SJSA1 (cell line): ENCODE measurements around the gene HSD17B11. TPM values are rescaled to one million over a fixed set of nuclear protein-coding genes. Genes with fewer than 3 reads are reported as not detected.
"Not testable (repeated sequence)": the region's sequence is repeated elsewhere in the genome, so short reads cannot be mapped to it uniquely, and the experiment has no call there.

Source experiments
- DNase-seq, 2 experiments: peaks; one replicate each; pipeline ENCODE4 v3.0.0-alpha.2; 2015 to 2020; ENCODE audit warnings: low spot score in 2 of 2, low read depth in 1 of 2
- H3K27ac ChIP-seq: fragments of 250-450 bp; sonication (Bioruptor Pico); 2 replicates; pipeline ENCODE4 v1.5.1; 2020; ENCODE audit warnings: mild to moderate bottlenecking, moderate library complexity
- H3K27me3 ChIP-seq: fragments of 250-450 bp; sonication (Bioruptor Pico); replicated peaks from 2 replicates; pipeline ENCODE4 v1.5.1; 2020; ENCODE audit warnings: mild to moderate bottlenecking, moderate library complexity
- H3K36me3 ChIP-seq: fragments of 250-450 bp; sonication (Bioruptor Pico); 2 replicates; pipeline ENCODE4 v1.5.1; 2020; ENCODE audit warnings: mild to moderate bottlenecking
- H3K4me1 ChIP-seq: fragments of 250-450 bp; sonication (Bioruptor Pico); replicated peaks from 2 replicates; pipeline ENCODE4 v1.6.1; 2021; ENCODE audit warnings: mild to moderate bottlenecking
- H3K4me3 ChIP-seq: fragments of 250-450 bp; sonication (Bioruptor Pico); 2 replicates; pipeline ENCODE4 v1.5.1; 2020; ENCODE audit warnings: mild to moderate bottlenecking
- H3K9me3 ChIP-seq: fragments of 250-450 bp; sonication (Bioruptor Pico); replicated peaks from 2 replicates; pipeline ENCODE4 v1.5.1; 2020; ENCODE audit warnings: mild to moderate bottlenecking
- total RNA-seq: library from RNA; depleted of rRNA; stranded (reverse); fragments of >200 nt; shearing (Covaris generic); gene quantifications from 2 replicates; pipeline ENCODE4 v1.2.3, GENCODE V29; 2014; rRNA removed

Gene HSD17B11
- 66.9 and 71.9 TPM in 2 replicates for total RNA-seq

GRCh38 chr4:87390891-87391575 is at the start of gene HSD17B11:
Gene HSD17B11, minus strand, starts transcription at chr4:87391188. Its CDS starts 118 bp downstream, at chr4:87391070.
- Histone ChIP-seq H3K27me3 (no peaks in the 10 kb centered on the region), H3K27ac (peak within 1 kb of the TSS; percentile 65), H3K4me1 (peaks cover 5% of the 10 kb centered on the region), H3K4me3 (peak within 1 kb of the TSS; percentile 49), H3K36me3 (0 out of 2 replicates have a peak, but pooled peaks cover 3% of the 10 kb centered on the region), H3K9me3 (no peaks in the 10 kb centered on the region)
- DNase-seq: peak; percentile 93 to 94

GRCh38 chr4:87433342-87433741 is 42.4 kb upstream of the HSD17B11 start:
- DNase-seq: no peak
- H3K27ac ChIP-seq: no peak overlapping the region
- H3K9me3 ChIP-seq: no peaks in the 10 kb centered on the region
- no peaks in the 10 kb centered on the region for H3K27me3 ChIP-seq
- no peak overlapping the region for H3K4me3 ChIP-seq
- H3K4me1 ChIP-seq: no peaks in the 10 kb centered on the region
- H3K36me3 ChIP-seq: peaks cover 18% of the 10 kb centered on the region

GRCh38 chr4:87430038-87430437 is 39.0 kb upstream of the HSD17B11 start:
- peaks cover under 1% of the 10 kb centered on the region; the same call in 1 of the 2 replicates for H3K36me3 ChIP-seq
- H3K4me3 ChIP-seq: no peak overlapping the region
- no peaks in the 10 kb centered on the region for H3K9me3 ChIP-seq
- no peak for DNase-seq
- H3K27ac ChIP-seq: no peak overlapping the region
- H3K4me1 ChIP-seq: peaks cover 7% of the 10 kb centered on the region
- no peaks in the 10 kb centered on the region for H3K27me3 ChIP-seq

- Histone ChIP-seq H3K4me1 (peaks cover 14% of the 10 kb centered on the region), H3K36me3 (no peaks in the 10 kb centered on the region), H3K27me3 (no peaks in the 10 kb centered on the region), H3K4me3 (no peak overlapping the region), H3K9me3 (no peaks in the 10 kb centered on the region), H3K27ac (no peak overlapping the region)
- DNase-seq: no peak
These were observed 38.0 kb upstream of the HSD17B11 start for GRCh38 chr4:87428979-87429378.

- H3K4me3 ChIP-seq: no peak overlapping the region
These were observed 36.5 kb upstream of the HSD17B11 start for GRCh38 chr4:87427518-87427868.

GRCh38 chr4:87426865-87427517 is 36.0 kb upstream of the HSD17B11 start:
- no peak overlapping the region for H3K27ac ChIP-seq
- no peaks in the 10 kb centered on the region for H3K9me3 ChIP-seq
- no peaks in the 10 kb centered on the region for H3K27me3 ChIP-seq
- H3K4me3 ChIP-seq: no peak overlapping the region
- H3K4me1 ChIP-seq: peaks cover 20% of the 10 kb centered on the region
- no peaks in the 10 kb centered on the region for H3K36me3 ChIP-seq
- no peak for DNase-seq

More at GRCh38 chr4:87427518-87427868, 36.5 kb upstream of the HSD17B11 start:
- Histone ChIP-seq H3K9me3 (no peaks in the 10 kb centered on the region), H3K27me3 (no peaks in the 10 kb centered on the region), H3K27ac (no peak overlapping the region), H3K4me1 (peaks cover 19% of the 10 kb centered on the region), H3K36me3 (no peaks in the 10 kb centered on the region)
- no peak for DNase-seq

GRCh38 chr4:87425711-87426110 is 34.7 kb upstream of the HSD17B11 start:
- no peaks in the 10 kb centered on the region for H3K9me3 ChIP-seq
- no peaks in the 10 kb centered on the region for H3K27me3 ChIP-seq
- H3K27ac ChIP-seq: no peak overlapping the region
- no peak for DNase-seq
- no peak overlapping the region for H3K4me3 ChIP-seq
- peaks cover 25% of the 10 kb centered on the region for H3K4me1 ChIP-seq
- no peaks in the 10 kb centered on the region for H3K36me3 ChIP-seq

GRCh38 chr4:87424099-87424543 is 33.1 kb upstream of the HSD17B11 start:
- not testable (repeated sequence) for H3K9me3 ChIP-seq

GRCh38 chr4:87423317-87424098 is 32.5 kb upstream of the HSD17B11 start:
- no peaks in the 10 kb centered on the region for H3K9me3 ChIP-seq
- no peaks in the 10 kb centered on the region for H3K36me3 ChIP-seq
- DNase-seq: no peak
- H3K4me3 ChIP-seq: peak overlapping the region; percentile 58
- peaks cover 36% of the 10 kb centered on the region for H3K4me1 ChIP-seq
- no peak overlapping the region for H3K27ac ChIP-seq
- no peaks in the 10 kb centered on the region for H3K27me3 ChIP-seq

More at GRCh38 chr4:87424099-87424543, 33.1 kb upstream of the HSD17B11 start:
- not testable (repeated sequence) for H3K36me3 ChIP-seq, DNase-seq, H3K27me3 ChIP-seq, H3K4me3 ChIP-seq, H3K27ac ChIP-seq
- H3K4me1 ChIP-seq: peaks cover 36% of the 10 kb centered on the region

GRCh38 chr4:87422104-87423052 is 31.4 kb upstream of the HSD17B11 start, which contains the start of gene NUDT9:
Gene NUDT9, plus strand, starts transcription at chr4:87422573. Its CDS starts 333 bp downstream, at chr4:87422906.
- H3K27me3 ChIP-seq: no peaks in the 10 kb centered on the region
- peaks cover 33% of the 10 kb centered on the region for H3K4me1 ChIP-seq
- DNase-seq: peak; percentile 93 to 97

GRCh38 chr4:87420276-87420830 is 29.4 kb upstream of the HSD17B11 start:
- Histone ChIP-seq H3K27ac (no peak overlapping the region), H3K9me3 (no peaks in the 10 kb centered on the region), H3K4me1 (peaks cover 30% of the 10 kb centered on the region), H3K27me3 (no peaks in the 10 kb centered on the region), H3K4me3 (no peak overlapping the region), H3K36me3 (no peaks in the 10 kb centered on the region)
- no peak for DNase-seq

More at GRCh38 chr4:87422104-87423052, 31.4 kb upstream of the HSD17B11 start, which contains the start of gene NUDT9:
- Histone ChIP-seq H3K27ac (peak within 1 kb of the TSS; percentile 69), H3K9me3 (no peaks in the 10 kb centered on the region), H3K4me3 (peak within 1 kb of the TSS; percentile 58), H3K36me3 (no peaks in the 10 kb centered on the region)

GRCh38 chr4:87419578-87420249 is 28.7 kb upstream of the HSD17B11 start:
- Histone ChIP-seq H3K9me3 (no peaks in the 10 kb centered on the region), H3K4me1 (peaks cover 26% of the 10 kb centered on the region), H3K27me3 (no peaks in the 10 kb centered on the region), H3K36me3 (no peaks in the 10 kb centered on the region), H3K4me3 (no peak overlapping the region), H3K27ac (no peak overlapping the region)
- DNase-seq: peak in 1 of 2 experiments; percentile 22
